CD14-positive monocyte (primary cell): Measurements from ENCODE around the gene KIF26B. TPM values are rescaled to one million over a fixed set of nuclear protein-coding genes. Genes with fewer than 3 reads are reported as not detected.

Experiments
- DNase-seq, 3 donors: peaks; one replicate each; pipeline ENCODE4 v3.0.0-alpha.2; 2011 to 2022
- H2AFZ ChIP-seq: 2 replicates; pipeline ENCODE4 v1.6.0; 2012; ENCODE audit warnings: mild to moderate bottlenecking, low read depth, low read length, inconsistent platforms; ENCODE audit not compliant: insufficient read depth, poor library complexity, severe bottlenecking
- H3K27ac ChIP-seq, 2 donors: 1 replicate in 1 of 2; 2 replicates in 1 of 2; pipeline ENCODE4 v1.5.1; 2012 to 2013; ENCODE audit warnings: low read length in 2 of 2, control low read depth in 1 of 2, inconsistent platforms in 1 of 2, low read depth in 1 of 2, mild to moderate bottlenecking in 1 of 2
- H3K27me3 ChIP-seq, 2 donors: one replicate each; pipeline versions ENCODE4 v1.6.0 to v1.6.1; 2011 to 2013; ENCODE audit warnings: low read length in 2 of 2; ENCODE audit not compliant: control insufficient read depth in 2 of 2, insufficient read depth in 2 of 2
- H3K36me3 ChIP-seq, 2 donors: replicated peaks in 1 of 2; 1 replicate in 1 of 2; 2 replicates in 1 of 2; pipeline versions ENCODE4 v1.5.1 to v1.6.1; 2012 to 2013; ENCODE audit warnings: low read length in 2 of 2, control low read depth in 1 of 2, inconsistent platforms in 1 of 2, mild to moderate bottlenecking in 1 of 2; ENCODE audit not compliant: insufficient read depth in 2 of 2, control insufficient read depth in 1 of 2
- H3K4me1 ChIP-seq, 2 donors: 1 replicate in 1 of 2; 2 replicates in 1 of 2; pipeline versions ENCODE4 v1.5.1 to v1.6.1; 2012 to 2013; ENCODE audit warnings: low read length in 2 of 2, control low read depth in 1 of 2, inconsistent platforms in 1 of 2, mild to moderate bottlenecking in 1 of 2, moderate library complexity in 1 of 2; ENCODE audit not compliant: insufficient read depth in 2 of 2, control insufficient read depth in 1 of 2
- H3K4me2 ChIP-seq: replicated peaks from 2 replicates; pipeline ENCODE3; 2012; ENCODE audit warnings: low read length, moderate library complexity, mild to moderate bottlenecking; ENCODE audit not compliant: poor library complexity, severe bottlenecking; ENCODE audit errors: extremely low read depth
- H3K4me3 ChIP-seq, 3 experiments: fragments of 200-600 bp in 1 of 3; sonication (generic) in 1 of 3; replicated peaks in 1 of 3; 1 replicate in 2 of 3; 2 replicates in 1 of 3; pipeline ENCODE4 v1.5.1; 2011 to 2013; ENCODE audit warnings: low read length in 3 of 3, mild to moderate bottlenecking in 3 of 3, control low read depth in 2 of 3, low read depth in 2 of 3, inconsistent platforms in 1 of 3, moderate library complexity in 1 of 3
- H3K79me2 ChIP-seq: 2 replicates; pipeline ENCODE4 v1.6.0; 2012; ENCODE audit warnings: mild to moderate bottlenecking, control low read depth, inconsistent platforms, low read length, moderate library complexity; ENCODE audit not compliant: insufficient read depth
- H3K9ac ChIP-seq: 2 replicates; pipeline ENCODE4 v1.6.0; 2017; ENCODE audit warnings: low read length, mild to moderate bottlenecking; ENCODE audit not compliant: insufficient read depth, poor library complexity, severe bottlenecking
- H3K9me3 ChIP-seq, 2 donors: replicated peaks in 1 of 2; 1 replicate in 1 of 2; 2 replicates in 1 of 2; pipeline versions ENCODE4 v1.5.1 to v1.6.1; 2012 to 2013; ENCODE audit warnings: low read length in 2 of 2, control low read depth in 1 of 2; ENCODE audit not compliant: control insufficient read depth in 1 of 2, insufficient read depth in 1 of 2
- H4K20me1 ChIP-seq: 2 replicates; pipeline ENCODE4 v1.6.0; 2012; ENCODE audit warnings: mild to moderate bottlenecking, low read length, control low read depth, moderate library complexity; ENCODE audit not compliant: insufficient read depth
- H3K27ac Mint-ChIP-seq, 7 donors: one replicate each; pipeline ENCODE4 v1.8.0; 2020; ENCODE audit warnings: mild to moderate bottlenecking in 7 of 7, mixed read lengths in 7 of 7, moderate library complexity in 6 of 7, inconsistent platforms in 2 of 7
- H3K27me3 Mint-ChIP-seq, 3 donors: one replicate each; pipeline ENCODE4 v1.8.0; 2021 to 2022; ENCODE audit warnings: low read depth in 3 of 3, mild to moderate bottlenecking in 3 of 3, mixed read lengths in 3 of 3, moderate library complexity in 3 of 3, inconsistent platforms in 1 of 3
- H3K36me3 Mint-ChIP-seq, 2 donors: one replicate each; pipeline ENCODE4 v1.8.0; 2020; ENCODE audit warnings: mixed read lengths in 2 of 2, inconsistent platforms in 1 of 2, mild to moderate bottlenecking in 1 of 2
- H3K4me1 Mint-ChIP-seq: one replicate; pipeline ENCODE4 v1.8.0; 2020; ENCODE audit warnings: mild to moderate bottlenecking, mixed read lengths
- H3K4me3 Mint-ChIP-seq, 2 donors: one replicate each; pipeline ENCODE4 v1.8.0; 2020; ENCODE audit warnings: mild to moderate bottlenecking in 2 of 2, mixed read lengths in 2 of 2, moderate library complexity in 1 of 2
- H3K9me3 Mint-ChIP-seq, 7 donors: one replicate each; pipeline ENCODE4 v1.8.0; 2020 to 2022; ENCODE audit warnings: mixed read lengths in 7 of 7, mild to moderate bottlenecking in 6 of 7, moderate library complexity in 6 of 7, inconsistent platforms in 2 of 7
- WGBS: methylation state at CpG from one replicate; pipeline ENCODE4 v1.1.5; 2013; ENCODE audit warnings: missing lambda C conversion rate; ENCODE audit not compliant: insufficient coverage; 5-methylcytosine and 5-hydroxymethylcytosine counted together
- intact Hi-C, 2 donors: fragments of 100-400 bp; cut with micrococcal nuclease; formaldehyde crosslinking; loops; one replicate each; pipeline versions ENCODE4 v1.15.0 to v1.15.1; 2023
- polyA minus RNA-seq: library from RNA; depleted of rRNA, polyadenylated mRNA; stranded (reverse); fragments of >200 nt; gene quantifications from 2 replicates; pipeline ENCODE4 v1.2.3, GENCODE V29; 2012
- polyA plus RNA-seq, 3 donors: library from polyadenylated mRNA; depleted of rRNA in 1 of 3; unstranded in 2 of 3; stranded (reverse) in 1 of 3; fragments of 300-500 nt in 2 of 3; fragments of >200 nt in 1 of 3; fragmentation: Illumina TruSeq in 2 of 3; gene quantifications; 1 replicate in 2 of 3; 2 replicates in 1 of 3; pipeline ENCODE4 v1.2.3, GENCODE V29; 2012 to 2021
- total RNA-seq, 12 experiments: library from RNA in 1 of 12; stranded (reverse) in 1 of 12; fragments of 120-200 nt in 1 of 12; gene quantifications; one replicate each; pipeline ENCODE4 v1.2.4 and lab custom pipeline; 2013 to 2026; ENCODE audit warnings: mixed read lengths in 6 of 12, inconsistent platforms in 1 of 12
- TF ChIP-seq, protein P1 (sequence below): fragments of 200-600 bp; IDR thresholded peaks from one replicate; pipeline ENCODE4 v1.8.0; 2022; ENCODE audit warnings: antibody characterized with exemption, mild to moderate bottlenecking

Gene KIF26B
- 0.35 TPM for total RNA-seq (2013)
- polyA plus RNA-seq (under 1 TPM in 2 of 3 donors, not detected in 1; 0.01 to 0.05 TPM), polyA minus RNA-seq (0.14 and 0.16 TPM in 2 replicates), total RNA-seq (lab: John Stamatoyannopoulos, UW) (0 to 5.1 (median 0.46) reads per million in 11 experiments)

DNA sequence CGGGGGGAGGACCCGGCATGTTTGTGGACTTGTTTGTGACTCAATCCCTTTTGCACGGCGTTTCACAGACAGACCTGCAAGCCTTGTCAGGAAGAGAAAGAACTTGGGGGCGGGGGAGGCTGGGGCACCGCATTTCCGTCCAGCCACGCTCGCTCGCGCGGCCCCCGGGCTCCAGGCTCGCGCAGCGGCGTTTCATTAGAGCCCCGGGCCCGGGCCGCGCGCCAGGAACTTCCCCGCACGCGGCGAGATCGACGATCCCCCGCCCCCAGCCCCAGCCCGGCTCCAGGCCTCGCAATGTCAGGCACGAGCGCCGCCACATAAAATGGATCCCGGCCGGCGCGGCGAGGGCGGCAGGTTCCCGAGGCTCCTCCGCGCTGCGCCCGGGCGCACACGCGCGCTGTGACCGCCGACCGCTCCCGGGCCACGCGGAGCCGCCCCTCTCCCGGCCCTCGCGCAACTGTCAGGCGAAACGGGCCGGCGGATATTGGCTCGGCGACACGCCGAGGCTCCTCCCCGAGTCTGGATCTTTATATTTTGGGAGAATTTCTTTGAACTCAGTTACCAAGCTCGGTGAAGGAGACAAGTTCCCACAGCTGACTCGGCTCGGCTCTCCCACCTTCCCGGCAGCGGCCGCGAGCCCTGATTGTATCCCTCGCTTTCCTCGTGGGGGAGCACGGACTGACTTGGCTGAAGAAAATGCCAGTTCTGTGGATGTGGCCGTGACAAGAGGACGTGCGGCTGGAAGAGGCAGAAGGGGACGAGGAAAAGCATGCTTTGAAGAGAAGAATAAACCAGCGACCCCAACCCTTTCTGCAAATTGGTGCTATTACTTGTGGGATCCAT, at the start of gene KIF26B:
Gene KIF26B, plus strand, starts transcription at position 557 of the 843 bp plus-strand sequence. CDS start 440 bp downstream, outside the sequence.
- Mint-ChIP-seq H3K4me3 (peak within 1 kb of the TSS; percentile 78 to 92), H3K27me3 (peaks cover 75 to 95% (median 79%) of the 10 kb centered on the region in 3 donors), H3K4me1 (peaks cover 29% of the 10 kb centered on the region), H3K27ac (peak within 1 kb of the TSS in 1 of 7 donors; percentile 43), H3K36me3 (no peaks in the 10 kb centered on the region), H3K9me3 (peaks cover 0 to 24% (median 10%) of the 10 kb centered on the region in 7 donors)
- H3K9ac ChIP-seq = peak within 1 kb of the TSS; percentile 47
- peak within 1 kb of the TSS; percentile 81 for H2AFZ ChIP-seq
- peaks cover 72 to 89% of the 10 kb centered on the region in 2 donors for H3K27me3 ChIP-seq
- WGBS = under 1% methylated on average over 73 of the region's 83 CpGs
- H3K9me3 ChIP-seq = peaks cover 0 to 23% of the 10 kb centered on the region in 2 donors
- TF ChIP-seq, protein P1, sequence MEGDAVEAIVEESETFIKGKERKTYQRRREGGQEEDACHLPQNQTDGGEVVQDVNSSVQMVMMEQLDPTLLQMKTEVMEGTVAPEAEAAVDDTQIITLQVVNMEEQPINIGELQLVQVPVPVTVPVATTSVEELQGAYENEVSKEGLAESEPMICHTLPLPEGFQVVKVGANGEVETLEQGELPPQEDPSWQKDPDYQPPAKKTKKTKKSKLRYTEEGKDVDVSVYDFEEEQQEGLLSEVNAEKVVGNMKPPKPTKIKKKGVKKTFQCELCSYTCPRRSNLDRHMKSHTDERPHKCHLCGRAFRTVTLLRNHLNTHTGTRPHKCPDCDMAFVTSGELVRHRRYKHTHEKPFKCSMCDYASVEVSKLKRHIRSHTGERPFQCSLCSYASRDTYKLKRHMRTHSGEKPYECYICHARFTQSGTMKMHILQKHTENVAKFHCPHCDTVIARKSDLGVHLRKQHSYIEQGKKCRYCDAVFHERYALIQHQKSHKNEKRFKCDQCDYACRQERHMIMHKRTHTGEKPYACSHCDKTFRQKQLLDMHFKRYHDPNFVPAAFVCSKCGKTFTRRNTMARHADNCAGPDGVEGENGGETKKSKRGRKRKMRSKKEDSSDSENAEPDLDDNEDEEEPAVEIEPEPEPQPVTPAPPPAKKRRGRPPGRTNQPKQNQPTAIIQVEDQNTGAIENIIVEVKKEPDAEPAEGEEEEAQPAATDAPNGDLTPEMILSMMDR = no peak
- peak in 1 of 3 donors; percentile 41 for DNase-seq
- H3K27ac ChIP-seq = no peak within 1 kb of the TSS
- H3K79me2 ChIP-seq = no peaks in the 10 kb centered on the region
- H3K4me2 ChIP-seq = peak within 1 kb of the TSS; percentile 88
- no peaks in the 10 kb centered on the region for H3K36me3 ChIP-seq
- intact Hi-C loops = loop anchor here (2.0 to 10.0 kb wide), 2 partner anchors 850 to 1290 kb away; no protein-coding TSS in a partner anchor
- H3K4me1 ChIP-seq = peaks cover 34 to 44% of the 10 kb centered on the region in 2 donors
- H3K4me3 ChIP-seq = peak within 1 kb of the TSS; percentile 21 to 73 (median 37)
- H4K20me1 ChIP-seq = no peaks in the 10 kb centered on the region

DNA sequence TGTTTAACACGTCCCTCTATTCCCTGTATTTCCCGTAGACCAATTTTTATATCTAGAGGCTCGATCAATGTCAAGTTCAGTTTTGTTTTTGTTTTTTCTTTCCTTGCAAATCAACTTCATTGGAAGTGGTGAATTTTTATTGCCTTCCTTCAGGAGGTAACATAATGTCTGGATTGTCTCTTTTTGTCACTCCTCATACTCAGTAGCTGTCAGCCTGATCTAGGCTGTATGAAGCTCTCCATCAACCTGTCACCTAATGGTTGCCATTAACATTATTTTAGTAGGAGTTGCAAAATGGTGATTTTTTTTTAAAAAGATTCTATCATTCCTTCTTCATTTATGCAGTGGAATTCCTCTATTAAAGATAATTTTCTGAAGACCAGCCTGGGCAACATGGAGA, 49.7 kb upstream of the KIF26B start:
- TF ChIP-seq, protein P1 = no peak

More for the DNA sequence above, 49.7 kb upstream of the KIF26B start:
- no peak overlapping the region for H3K4me3 Mint-ChIP-seq
- Histone ChIP-seq H4K20me1 (no peaks in the 10 kb centered on the region), H3K4me1 (peaks cover 17% of the 10 kb centered on the region in 2 donors), H2AFZ (no peak overlapping the region), H3K4me3 (no peak overlapping the region), H3K9ac (no peak overlapping the region), H3K9me3 (no peaks in the 10 kb centered on the region), H3K27me3 (no peaks in the 10 kb centered on the region), H3K4me2 (no peak overlapping the region), H3K27ac (no peak overlapping the region), H3K79me2 (no peaks in the 10 kb centered on the region), H3K36me3 (no peaks in the 10 kb centered on the region)
- intact Hi-C loops = no loop called here
- peaks cover 18% of the 10 kb centered on the region for H3K4me1 Mint-ChIP-seq
- no CpG with 5 or more reads among the region's 3 CpGs for WGBS
- H3K36me3 Mint-ChIP-seq = peaks cover 3 to 8% of the 10 kb centered on the region in 2 donors
- H3K27me3 Mint-ChIP-seq = peaks cover 0 to 3% (median 0%) of the 10 kb centered on the region in 3 donors
- H3K9me3 Mint-ChIP-seq = peaks cover 0 to 7% (median 0%) of the 10 kb centered on the region in 7 donors
- no peak for DNase-seq
- no peak overlapping the region for H3K27ac Mint-ChIP-seq
